Loucy (cell line): ENCODE results near the gene HDAC6.

Source experiments
- CTCF ChIP-seq: fragments of 200-600 bp; sonication (generic); conservative IDR thresholded peaks from 2 replicates; pipeline ENCODE4 v1.5.1; 2014; ENCODE audit warnings: mild to moderate bottlenecking, antibody characterized with exemption, low read length
- EZH2phosphoT487 ChIP-seq: fragments of 200-600 bp; IDR thresholded peaks from 2 replicates; pipeline ENCODE4 v1.6.1; 2018; ENCODE audit warnings: antibody characterized with exemption, mild to moderate bottlenecking, moderate library complexity, borderline replicate concordance

- TF ChIP-seq CTCF (no peak), EZH2phosphoT487 (no peak)
Measured at GRCh38 chrX:48848847-48849246, 47.0 kb downstream of the HDAC6 start.
